ENCODE data around the gene ORC3. TPM values are rescaled to one million over a fixed set of nuclear protein-coding genes. Genes with fewer than 3 reads are reported as not detected.

Gene ORC3
- polyA plus RNA-seq (ENCODE audit: insufficient read depth in 1 of 5, insufficient read length in 5 of 5, low replicate concordance in 1 of 5) = 10 to 100 TPM; 28.1 to 51.4 (median 43.1) TPM
- long read RNA-seq, donor 1, partial matches to known transcripts = 6 of 8 reads
- long read RNA-seq, donor 1, other reads (novel, unspliced or antisense) = 0 of 8 reads
- long read RNA-seq, donor 2, partial matches to known transcripts = 0 of 2 reads
- long read RNA-seq, donor 2, other reads (novel, unspliced or antisense) = 0 of 2 reads
- long read RNA-seq, donor 3, partial matches to known transcripts = 0 of 1 reads
- long read RNA-seq, donor 3, other reads (novel, unspliced or antisense) = 0 of 1 reads
- long read RNA-seq, donor 4, partial matches to known transcripts = 9 of 11 reads
- long read RNA-seq, donor 4, other reads (novel, unspliced or antisense) = 0 of 11 reads
- long read RNA-seq, donor 5, partial matches to known transcripts = 16 of 24 reads
- long read RNA-seq, donor 5, other reads (novel, unspliced or antisense) = 0 of 24 reads
- long read RNA-seq, donor 6, partial matches to known transcripts = 0 of 4 reads
- long read RNA-seq, donor 6, other reads (novel, unspliced or antisense) = 0 of 4 reads
- long read RNA-seq, donor 7, transcript ORC3-202 (20 exons, 2,512 nt) = major isoform, 5 of 8 reads
- long read RNA-seq, donor 7, partial matches to known transcripts = 0 of 8 reads
- long read RNA-seq, donor 7, other reads (novel, unspliced or antisense) = 0 of 8 reads
- long read RNA-seq, donor 8, partial matches to known transcripts = 9 of 10 reads
- long read RNA-seq, donor 8, other reads (novel, unspliced or antisense) = 0 of 10 reads

- peak; percentile 91 to 95 for DNase-seq
These were observed at the start of gene ORC3, which contains the start of gene RARS2 for GRCh38 chr6:87589693-87590416. Gene ORC3, plus strand, starts transcription at chr6:87590135. Its CDS starts 34 bp downstream, at chr6:87590169. Gene RARS2, minus strand, starts transcription at chr6:87589987. Its CDS starts 30 bp downstream, at chr6:87589957.

- DNase-seq = peak in 1 of 2 donors; percentile 2
These were observed 49.4 kb upstream of the ORC3 start for GRCh38 chr6:87540539-87540938.

GRCh38 chr6:87541041-87541440 lies 48.9 kb upstream of the ORC3 start:
- no peak for DNase-seq

- DNase-seq = no peak
These were observed 48.2 kb upstream of the ORC3 start for GRCh38 chr6:87541744-87542143.

GRCh38 chr6:87543696-87544473 lies 46.0 kb upstream of the ORC3 start:
- no peak for DNase-seq

GRCh38 chr6:87544474-87544735 lies 45.5 kb upstream of the ORC3 start:
- DNase-seq = no peak

GRCh38 chr6:87551799-87552198 lies 38.1 kb upstream of the ORC3 start:
- DNase-seq = no peak

- DNase-seq = no peak
These were observed 36.7 kb upstream of the ORC3 start for GRCh38 chr6:87553159-87553765.

GRCh38 chr6:87555506-87555905 lies 34.4 kb upstream of the ORC3 start:
- no peak for DNase-seq

GRCh38 chr6:87558446-87558845 lies 31.5 kb upstream of the ORC3 start:
- DNase-seq = no peak

GRCh38 chr6:87561017-87561416 lies 28.9 kb upstream of the ORC3 start:
- DNase-seq = no peak

GRCh38 chr6:87572021-87572420 lies 17.9 kb upstream of the ORC3 start:
- no peak for DNase-seq

- DNase-seq = no peak
These were observed 17.1 kb upstream of the ORC3 start for GRCh38 chr6:87572883-87573282.

- DNase-seq = no peak
These were observed 16.5 kb upstream of the ORC3 start for GRCh38 chr6:87573307-87574024.

GRCh38 chr6:87574237-87574804 lies 15.6 kb upstream of the ORC3 start:
- no peak for DNase-seq

- DNase-seq = no peak
These were observed 14.5 kb upstream of the ORC3 start for GRCh38 chr6:87575423-87575822.

GRCh38 chr6:87583822-87584221 lies 6.1 kb upstream of the ORC3 start:
- DNase-seq = no peak

GRCh38 chr6:87586371-87587077 lies 3.4 kb upstream of the ORC3 start:
- no peak for DNase-seq

- no peak for DNase-seq
These were observed 1.1 kb upstream of the ORC3 start for GRCh38 chr6:87588756-87589407.

Measured in right lung (tissue), 10 donors.